ENCODE data around the gene EPHA7. TPM values are rescaled to one million over a fixed set of nuclear protein-coding genes. Genes with fewer than 3 reads are reported as not detected.

The EPHA7 gene
- total RNA-seq, 2 experiments from 2014 or later = not detected

DNA sequence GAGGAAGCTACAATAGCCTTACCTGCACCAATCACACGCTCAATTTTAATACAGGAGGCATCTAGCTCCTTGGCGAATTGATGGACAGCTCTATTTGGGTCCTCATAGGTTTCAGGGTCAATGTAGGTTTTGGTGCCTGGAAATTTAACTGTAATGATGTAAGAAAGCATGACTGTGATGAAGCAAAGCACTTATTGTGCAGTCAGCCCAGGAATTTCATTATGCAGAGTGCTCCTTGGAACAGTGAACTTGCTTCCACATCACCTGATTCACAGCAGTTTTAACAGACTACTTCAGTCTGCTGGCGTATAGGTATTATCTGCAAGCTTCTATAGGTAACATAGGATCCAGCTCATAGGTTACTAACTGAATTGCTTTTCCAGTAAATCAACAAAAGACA, 160.0 kb downstream of the EPHA7 start:
- BruUV-seq (replicated peaks) = no TSS peak
- TF ChIP-seq, protein P1, sequence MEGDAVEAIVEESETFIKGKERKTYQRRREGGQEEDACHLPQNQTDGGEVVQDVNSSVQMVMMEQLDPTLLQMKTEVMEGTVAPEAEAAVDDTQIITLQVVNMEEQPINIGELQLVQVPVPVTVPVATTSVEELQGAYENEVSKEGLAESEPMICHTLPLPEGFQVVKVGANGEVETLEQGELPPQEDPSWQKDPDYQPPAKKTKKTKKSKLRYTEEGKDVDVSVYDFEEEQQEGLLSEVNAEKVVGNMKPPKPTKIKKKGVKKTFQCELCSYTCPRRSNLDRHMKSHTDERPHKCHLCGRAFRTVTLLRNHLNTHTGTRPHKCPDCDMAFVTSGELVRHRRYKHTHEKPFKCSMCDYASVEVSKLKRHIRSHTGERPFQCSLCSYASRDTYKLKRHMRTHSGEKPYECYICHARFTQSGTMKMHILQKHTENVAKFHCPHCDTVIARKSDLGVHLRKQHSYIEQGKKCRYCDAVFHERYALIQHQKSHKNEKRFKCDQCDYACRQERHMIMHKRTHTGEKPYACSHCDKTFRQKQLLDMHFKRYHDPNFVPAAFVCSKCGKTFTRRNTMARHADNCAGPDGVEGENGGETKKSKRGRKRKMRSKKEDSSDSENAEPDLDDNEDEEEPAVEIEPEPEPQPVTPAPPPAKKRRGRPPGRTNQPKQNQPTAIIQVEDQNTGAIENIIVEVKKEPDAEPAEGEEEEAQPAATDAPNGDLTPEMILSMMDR (conservative IDR thresholded peaks at IDR 0.05; ENCODE audit: low read length) = no peak
- TF ChIP-seq EZH2phosphoT487 (IDR thresholded peaks at IDR 0.05; ENCODE audit: borderline replicate concordance, low read depth, low read length) = no peak
- H3K4me2 ChIP-seq (ENCODE audit: low read length) = no peak overlapping the region
- H4K20me1 ChIP-seq (ENCODE audit: insufficient read depth, low read length) = no peaks in the 10 kb centered on the region
- no peaks in the 10 kb centered on the region for H3K9me3 ChIP-seq (ENCODE audit: low read length)
- H2AFZ ChIP-seq (ENCODE audit: low read length) = no peak overlapping the region
- ChIA-PET POLR2A (interaction anchor here (0.6 to 0.9 kb wide), 3 partner anchors 13 to 1833 kb away, joined by 3 read pairs; no protein-coding TSS in a partner anchor), CTCF (ENCODE audit: unreplicated experiment) (no interaction called here)
- DNase-seq (ENCODE audit: low spot score) = no peak
- H3K4me1 ChIP-seq (ENCODE audit: insufficient read depth, low read length, poor library complexity, severe bottlenecking) = no peaks in the 10 kb centered on the region
- H3K4me3 ChIP-seq (ENCODE audit: low read depth, low read length, poor library complexity, severe bottlenecking) = no peak overlapping the region
- no peaks in the 10 kb centered on the region for H3K36me3 ChIP-seq (ENCODE audit: insufficient read depth, low read length)
- intact Hi-C loops (cut with micrococcal nuclease; ENCODE audit: unreplicated experiment) = no loop called here
- no peak overlapping the region for H3K27ac ChIP-seq (ENCODE audit: low read depth, low read length, poor library complexity, severe bottlenecking)
- no peaks in the 10 kb centered on the region for H3K79me2 ChIP-seq (ENCODE audit: insufficient read depth, low read depth, low read length)
- H3K9me2 ChIP-seq (ENCODE audit: insufficient read depth, low read length) = no peaks in the 10 kb centered on the region

DNA sequence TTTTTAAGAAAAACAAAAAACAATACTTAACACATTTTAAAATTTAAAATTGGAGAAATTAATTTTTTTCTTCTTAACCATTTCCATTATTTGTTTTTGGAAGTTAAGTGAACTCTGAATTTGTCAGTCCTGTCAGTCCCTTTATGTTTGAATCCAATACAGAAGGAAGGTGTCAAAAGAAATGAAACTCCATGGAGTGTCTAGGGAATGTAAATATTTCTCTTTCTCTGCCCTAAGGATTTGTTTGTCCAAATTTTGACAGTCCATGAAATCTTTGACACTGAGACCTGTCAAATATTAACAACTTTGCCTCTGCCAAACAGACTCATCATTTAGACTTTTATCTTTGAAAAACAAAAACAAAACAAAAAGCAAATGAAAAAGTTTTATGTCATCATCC, 166.4 kb downstream of the EPHA7 start:
- no TSS peak for BruUV-seq (replicated peaks)
- Histone ChIP-seq H3K4me3 (ENCODE audit: low read depth, low read length, poor library complexity, severe bottlenecking) (no peak overlapping the region), H4K20me1 (ENCODE audit: insufficient read depth, low read length) (no peaks in the 10 kb centered on the region), H3K9me2 (ENCODE audit: insufficient read depth, low read length) (no peaks in the 10 kb centered on the region), H3K4me2 (ENCODE audit: low read length) (no peak overlapping the region), H3K4me1 (ENCODE audit: insufficient read depth, low read length, poor library complexity, severe bottlenecking) (no peaks in the 10 kb centered on the region), H3K27ac (ENCODE audit: low read depth, low read length, poor library complexity, severe bottlenecking) (no peak overlapping the region), H3K9me3 (ENCODE audit: low read length) (no peaks in the 10 kb centered on the region), H3K79me2 (ENCODE audit: insufficient read depth, low read depth, low read length) (no peaks in the 10 kb centered on the region), H2AFZ (ENCODE audit: low read length) (no peak overlapping the region), H3K36me3 (ENCODE audit: insufficient read depth, low read length) (no peaks in the 10 kb centered on the region)
- no peak for DNase-seq (ENCODE audit: low spot score)
- ChIA-PET CTCF (ENCODE audit: unreplicated experiment) (no interaction called here), POLR2A (no interaction called here)
- TF ChIP-seq EZH2phosphoT487 (IDR thresholded peaks at IDR 0.05; ENCODE audit: borderline replicate concordance, low read depth, low read length) = no peak
- intact Hi-C loops (cut with micrococcal nuclease; ENCODE audit: unreplicated experiment) = no loop called here

- Histone ChIP-seq H3K4me2 (ENCODE audit: low read length) (no peak overlapping the region), H3K9me3 (ENCODE audit: low read length) (no peaks in the 10 kb centered on the region), H3K4me3 (ENCODE audit: low read depth, low read length, poor library complexity, severe bottlenecking) (no peak overlapping the region), H3K79me2 (ENCODE audit: insufficient read depth, low read depth, low read length) (no peaks in the 10 kb centered on the region), H4K20me1 (ENCODE audit: insufficient read depth, low read length) (no peaks in the 10 kb centered on the region), H2AFZ (ENCODE audit: low read length) (no peak overlapping the region), H3K36me3 (ENCODE audit: insufficient read depth, low read length) (no peaks in the 10 kb centered on the region), H3K9me2 (ENCODE audit: insufficient read depth, low read length) (no peaks in the 10 kb centered on the region), H3K4me1 (ENCODE audit: insufficient read depth, low read length, poor library complexity, severe bottlenecking) (no peaks in the 10 kb centered on the region), H3K27ac (ENCODE audit: low read depth, low read length, poor library complexity, severe bottlenecking) (no peak overlapping the region)
- DNase-seq (ENCODE audit: low spot score) = no peak
- no peak for TF ChIP-seq EZH2phosphoT487 (IDR thresholded peaks at IDR 0.05; ENCODE audit: borderline replicate concordance, low read depth, low read length)
- TF ChIP-seq, protein P1 (conservative IDR thresholded peaks at IDR 0.05; ENCODE audit: low read length) = no peak
- intact Hi-C loops (cut with micrococcal nuclease; ENCODE audit: unreplicated experiment) = no loop called here
- POLR2A ChIA-PET = no interaction called here
- no TSS peak for BruUV-seq (replicated peaks)
- CTCF ChIA-PET (ENCODE audit: unreplicated experiment) = no interaction called here
Measured at GRCh38 chr6:93248631-93249030, 170.7 kb downstream of the EPHA7 start.

Data from OCI-LY7 (cell line).